Ishikawa (cell line): ENCODE data around the gene LPP.

Source experiments
- CEBPB ChIP-seq: IDR thresholded peaks from 2 replicates; pipeline ENCODE4 v1.6.1; 2012
- CREB1 ChIP-seq: IDR thresholded peaks from 2 replicates; pipeline ENCODE4 v1.6.1; 2012; ENCODE audit warnings: low read depth
- EGR1 ChIP-seq: IDR thresholded peaks from 2 replicates; pipeline ENCODE4 v1.6.1; 2012
- EP300 ChIP-seq: IDR thresholded peaks from 2 replicates; pipeline ENCODE4 v1.6.1; 2012; ENCODE audit warnings: borderline replicate concordance
- FOXM1 ChIP-seq: IDR thresholded peaks from 2 replicates; pipeline ENCODE4 v1.6.1; 2012; ENCODE audit warnings: low read depth, borderline replicate concordance
- MAX ChIP-seq: IDR thresholded peaks from 2 replicates; pipeline ENCODE4 v1.6.1; 2012
- NFIC ChIP-seq: IDR thresholded peaks from 2 replicates; pipeline ENCODE4 v1.6.1; 2012
- RAD21 ChIP-seq: IDR thresholded peaks from 2 replicates; pipeline ENCODE4 v1.6.1; 2012; ENCODE audit warnings: low read depth
- REST ChIP-seq: IDR thresholded peaks from 2 replicates; pipeline ENCODE4 v1.6.1; 2012; ENCODE audit warnings: low read depth, mild to moderate bottlenecking
- TAF1 ChIP-seq: IDR thresholded peaks from 2 replicates; pipeline ENCODE4 v1.6.1; 2012; ENCODE audit warnings: low read depth, mild to moderate bottlenecking
- TCF12 ChIP-seq: IDR thresholded peaks from 2 replicates; pipeline ENCODE4 v1.6.1; 2012; ENCODE audit warnings: low read depth
- TEAD4 ChIP-seq: IDR thresholded peaks from 2 replicates; pipeline ENCODE4 v1.6.1; 2012
- USF1 ChIP-seq: IDR thresholded peaks from 2 replicates; pipeline ENCODE4 v1.6.1; 2012
- YY1 ChIP-seq: IDR thresholded peaks from 2 replicates; pipeline ENCODE4 v1.6.1; 2012; ENCODE audit warnings: low read depth
- ZBTB7A ChIP-seq: IDR thresholded peaks from 2 replicates; pipeline ENCODE4 v1.6.1; 2012; ENCODE audit warnings: low read depth

Gene LPP

GRCh38 chr3:188217011-188217463, 63.1 kb downstream of the LPP start:
- no peak for TF ChIP-seq REST
- no peak for TF ChIP-seq CREB1
- TF ChIP-seq MAX: no peak
- no peak for TF ChIP-seq NFIC
- no peak for TF ChIP-seq TCF12
- no peak for TF ChIP-seq RAD21
- no peak for TF ChIP-seq EP300
- no peak for TF ChIP-seq ZBTB7A
- TF ChIP-seq EGR1: no peak
- no peak for TF ChIP-seq FOXM1
- no peak for TF ChIP-seq YY1
- TF ChIP-seq TAF1: no peak
- TF ChIP-seq CEBPB: no peak
- TF ChIP-seq TEAD4: no peak
- no peak for TF ChIP-seq USF1

GRCh38 chr3:188217726-188218125, 63.8 kb downstream of the LPP start:
- TF ChIP-seq CEBPB (no peak), USF1 (no peak), TCF12 (no peak), EP300 (no peak), TEAD4 (no peak), CREB1 (no peak), TAF1 (no peak), REST (no peak), RAD21 (no peak), MAX (no peak), NFIC (no peak), YY1 (no peak), EGR1 (no peak), ZBTB7A (no peak), FOXM1 (no peak)

- TF ChIP-seq ZBTB7A (no peak), CREB1 (no peak), TCF12 (no peak), FOXM1 (no peak)
These were observed 64.6 kb downstream of the LPP start for GRCh38 chr3:188218603-188219002.

GRCh38 chr3:188219147-188219546, 65.2 kb downstream of the LPP start:
- TF ChIP-seq NFIC: no peak
- no peak for TF ChIP-seq RAD21
- no peak for TF ChIP-seq MAX
- TF ChIP-seq TAF1: no peak
- TF ChIP-seq TEAD4: no peak
- TF ChIP-seq USF1: no peak
- no peak for TF ChIP-seq REST
- no peak for TF ChIP-seq EP300
- TF ChIP-seq YY1: no peak
- TF ChIP-seq FOXM1: no peak
- TF ChIP-seq EGR1: no peak
- TF ChIP-seq TCF12: no peak
- TF ChIP-seq CREB1: no peak
- TF ChIP-seq ZBTB7A: no peak
- TF ChIP-seq CEBPB: no peak
